K562 (cell line): ENCODE data around the gene PLCB3. TPM values are rescaled to one million over a fixed set of nuclear protein-coding genes. Genes with fewer than 3 reads are reported as not detected.

Experiments
- ATF6 ChIP-seq: sonication (generic); formaldehyde crosslinking; IDR thresholded peaks from 2 replicates; pipeline ENCODE4 v1.4.0; 2020; ENCODE audit warnings: mild to moderate bottlenecking, missing genetic modification reagents
- POLR2G ChIP-seq: fragments of 200-400 bp; formaldehyde crosslinking; IDR thresholded peaks from 2 replicates; pipeline ENCODE4 v1.6.1; 2017; ENCODE audit warnings: low read depth, mild to moderate bottlenecking, antibody characterized with exemption, low read length, moderate library complexity
- RBFOX2 ChIP-seq: fragments of 200-400 bp; formaldehyde crosslinking; IDR thresholded peaks from 2 replicates; pipeline ENCODE4 v1.6.1; 2017; ENCODE audit warnings: low read depth, mild to moderate bottlenecking, low read length, moderate library complexity
- RBM25 ChIP-seq: fragments of 200-400 bp; formaldehyde crosslinking; IDR thresholded peaks from 2 replicates; pipeline ENCODE4 v1.6.1; 2018; ENCODE audit warnings: low read length, low read depth, moderate library complexity; ENCODE audit not compliant: severe bottlenecking
- SMARCA4 ChIP-seq: fragments of 450-650 bp; IDR thresholded peaks from 2 replicates; pipeline ENCODE4 v1.6.1; 2016
- TCFL5 ChIP-seq: fragments of 250-450 bp; sonication (Bioruptor Pico); conservative IDR thresholded peaks from 2 replicates; pipeline ENCODE4 v1.6.1; 2021; ENCODE audit warnings: mild to moderate bottlenecking, moderate library complexity, matching md5 sums
- U2AF2 ChIP-seq: fragments of 200-400 bp; formaldehyde crosslinking; optimal IDR thresholded peaks from 2 replicates; pipeline ENCODE3; 2017; ENCODE audit warnings: low read depth, mild to moderate bottlenecking, low read length
- ZBTB5 ChIP-seq: fragments of 450-650 bp; IDR thresholded peaks from 2 replicates; pipeline ENCODE4 v1.6.1; 2017; ENCODE audit warnings: antibody characterized with exemption
- ZNF124 ChIP-seq: sonication (generic); formaldehyde crosslinking; IDR thresholded peaks from 2 replicates; pipeline ENCODE4 v1.8.1; 2022; ENCODE audit warnings: missing genetic modification reagents
- ZNF586 ChIP-seq: fragments of 450-650 bp; formaldehyde crosslinking; conservative IDR thresholded peaks from 2 replicates; pipeline ENCODE4 v1.4.0; 2020; ENCODE audit warnings: mild to moderate bottlenecking, moderate library complexity
- polyA plus RNA-seq, 8 experiments: library from polyadenylated mRNA; depleted of rRNA in 4 of 8; stranded (reverse) in 5 of 8; unstranded in 3 of 8; fragments of >200 nt; fragmentation: Nextera tagmentation in 2 of 8; fragmentation: Illumina TruSeq in 1 of 8; extraction: Ambion mirVana in 2 of 8; extraction: Trizol in 1 of 8; gene quantifications; 2 replicates each; pipeline versions ENCODE4 v1.2.1 to v1.2.3, GENCODE V29; 2011 to 2014; ENCODE audit warnings: inconsistent platforms in 1 of 8, missing spikeins in 1 of 8
- total RNA-seq, 7 experiments: library from RNA; depleted of rRNA in 6 of 7; stranded (reverse); fragments of >200 nt in 6 of 7; fragmentation: Illumina TruSeq in 2 of 7; extraction: Trizol in 2 of 7; gene quantifications; 2 replicates each; pipeline versions ENCODE4 v1.2.1 to v1.2.3, GENCODE V29; 2011 to 2021; ENCODE audit warnings: low replicate concordance in 1 of 7
- TF ChIP-seq, protein P1 (sequence below), 2 experiments: fragments of 450-650 bp; IDR thresholded peaks; 2 replicates each; pipeline ENCODE4 v1.6.1; 2018; ENCODE audit warnings: mild to moderate bottlenecking in 2 of 2, low read depth in 1 of 2; ENCODE audit not compliant: partially characterized antibody in 2 of 2

PLCB3 gene
- total and polyA plus RNA-seq, 9 of the 15 experiments (the other 6 are each of a cell fraction or from before 2014, with no cell fraction given): 0.31 to 44.8 (median 14.6) TPM

GRCh38 chr11:64235437-64236161 is 15.7 kb upstream of the PLCB3 start (continued):
- TF ChIP-seq ATF6: no peak
- TF ChIP-seq U2AF2: no peak
- TF ChIP-seq TCFL5 (CRISPR knock-in tag): no peak
- no peak for TF ChIP-seq SMARCA4
- 0 out of 2 replicates have a peak, but pooled peaks have one; percentile 15 for TF ChIP-seq RBFOX2
- no peak for TF ChIP-seq ZNF586 (CRISPR knock-in tag)
- TF ChIP-seq, protein P1, sequence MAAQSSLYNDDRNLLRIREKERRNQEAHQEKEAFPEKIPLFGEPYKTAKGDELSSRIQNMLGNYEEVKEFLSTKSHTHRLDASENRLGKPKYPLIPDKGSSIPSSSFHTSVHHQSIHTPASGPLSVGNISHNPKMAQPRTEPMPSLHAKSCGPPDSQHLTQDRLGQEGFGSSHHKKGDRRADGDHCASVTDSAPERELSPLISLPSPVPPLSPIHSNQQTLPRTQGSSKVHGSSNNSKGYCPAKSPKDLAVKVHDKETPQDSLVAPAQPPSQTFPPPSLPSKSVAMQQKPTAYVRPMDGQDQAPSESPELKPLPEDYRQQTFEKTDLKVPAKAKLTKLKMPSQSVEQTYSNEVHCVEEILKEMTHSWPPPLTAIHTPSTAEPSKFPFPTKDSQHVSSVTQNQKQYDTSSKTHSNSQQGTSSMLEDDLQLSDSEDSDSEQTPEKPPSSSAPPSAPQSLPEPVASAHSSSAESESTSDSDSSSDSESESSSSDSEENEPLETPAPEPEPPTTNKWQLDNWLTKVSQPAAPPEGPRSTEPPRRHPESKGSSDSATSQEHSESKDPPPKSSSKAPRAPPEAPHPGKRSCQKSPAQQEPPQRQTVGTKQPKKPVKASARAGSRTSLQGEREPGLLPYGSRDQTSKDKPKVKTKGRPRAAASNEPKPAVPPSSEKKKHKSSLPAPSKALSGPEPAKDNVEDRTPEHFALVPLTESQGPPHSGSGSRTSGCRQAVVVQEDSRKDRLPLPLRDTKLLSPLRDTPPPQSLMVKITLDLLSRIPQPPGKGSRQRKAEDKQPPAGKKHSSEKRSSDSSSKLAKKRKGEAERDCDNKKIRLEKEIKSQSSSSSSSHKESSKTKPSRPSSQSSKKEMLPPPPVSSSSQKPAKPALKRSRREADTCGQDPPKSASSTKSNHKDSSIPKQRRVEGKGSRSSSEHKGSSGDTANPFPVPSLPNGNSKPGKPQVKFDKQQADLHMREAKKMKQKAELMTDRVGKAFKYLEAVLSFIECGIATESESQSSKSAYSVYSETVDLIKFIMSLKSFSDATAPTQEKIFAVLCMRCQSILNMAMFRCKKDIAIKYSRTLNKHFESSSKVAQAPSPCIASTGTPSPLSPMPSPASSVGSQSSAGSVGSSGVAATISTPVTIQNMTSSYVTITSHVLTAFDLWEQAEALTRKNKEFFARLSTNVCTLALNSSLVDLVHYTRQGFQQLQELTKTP (IDR thresholded peaks at IDR 0.05; ENCODE audit: low read depth in 1 of 2, partially characterized antibody in 2 of 2): no peak
- peak; percentile 41; the same call in 1 of the 2 replicates for TF ChIP-seq POLR2G
- no peak for TF ChIP-seq ZBTB5
- peak; percentile 93 for TF ChIP-seq RBM25
- no peak for TF ChIP-seq ZNF124 (CRISPR knock-in tag)
